K562 (cell line): ENCODE data around the gene MLH3. TPM values are rescaled to one million over a fixed set of nuclear protein-coding genes. Genes with fewer than 3 reads are reported as not detected.
A peak's percentile ranks its signal among the peaks of the same experiment; 100 is the strongest.

Source experiments
- CREBBP ChIP-seq: IDR thresholded peaks from one replicate; pipeline ENCODE4 v1.6.1; 2012; ENCODE audit warnings: low read depth, mild to moderate bottlenecking, control low read depth, inconsistent platforms, low read length
- CXXC5 ChIP-seq: fragments of 250-450 bp; sonication (Bioruptor Pico); IDR thresholded peaks from 2 replicates; pipeline ENCODE4 v1.8.0; 2022; ENCODE audit warnings: inconsistent platforms, mild to moderate bottlenecking, moderate library complexity
- ETV1 ChIP-seq: fragments of 450-650 bp; conservative IDR thresholded peaks from 2 replicates; pipeline ENCODE4 v1.6.1; 2016; ENCODE audit warnings: missing genetic modification characterization, control low read depth, low read depth, missing compliant biosample characterization
- ILF3 ChIP-seq: fragments of 450-650 bp; IDR thresholded peaks from 2 replicates; pipeline ENCODE4 v1.6.1; 2018; ENCODE audit warnings: antibody characterized with exemption, mild to moderate bottlenecking, moderate library complexity, borderline replicate concordance
- JUND ChIP-seq, 2 experiments: IDR thresholded peaks; 2 replicates in 1 of 2; 3 replicates in 1 of 2; pipeline ENCODE4 v1.6.1; 2011; ENCODE audit warnings: borderline replicate concordance in 2 of 2, low read depth in 2 of 2, low read length in 2 of 2, improper control_type of control experiment in 1 of 2, missing biosample characterization in 1 of 2, missing genetic modification characterization in 1 of 2, missing genetic modification reagents in 1 of 2
- KLF13 ChIP-seq: fragments of 450-650 bp; IDR thresholded peaks from 2 replicates; pipeline ENCODE4 v1.6.1; 2016; ENCODE audit warnings: missing genetic modification characterization, low read depth, mild to moderate bottlenecking, missing compliant biosample characterization, moderate library complexity, borderline replicate concordance
- MTA1 ChIP-seq: fragments of 450-650 bp; IDR thresholded peaks from 2 replicates; pipeline ENCODE4 v1.6.1; 2017; ENCODE audit warnings: borderline replicate concordance
- MYBL2 ChIP-seq, 2 experiments: fragments of 450-650 bp in 1 of 2; sonication (generic) in 1 of 2; formaldehyde crosslinking in 1 of 2; IDR thresholded peaks; 2 replicates each; pipeline versions ENCODE4 v1.6.1 to v1.8.1; 2017 to 2022; ENCODE audit warnings: borderline replicate concordance in 1 of 2, inconsistent platforms in 1 of 2, low read depth in 1 of 2, mild to moderate bottlenecking in 1 of 2, missing genetic modification reagents in 1 of 2, moderate library complexity in 1 of 2
- NCOA1 ChIP-seq: fragments of 450-650 bp; IDR thresholded peaks from 2 replicates; pipeline ENCODE4 v1.6.1; 2016; ENCODE audit warnings: low read depth
- NCOR1 ChIP-seq: fragments of 450-650 bp; IDR thresholded peaks from 2 replicates; pipeline ENCODE4 v1.6.1; 2016; ENCODE audit warnings: mild to moderate bottlenecking, moderate library complexity
- NFXL1 ChIP-seq: fragments of 450-650 bp; formaldehyde crosslinking; IDR thresholded peaks from 2 replicates; pipeline ENCODE4 v1.4.0; 2021; ENCODE audit warnings: mild to moderate bottlenecking
- PHB ChIP-seq: fragments of 250-450 bp; sonication (Bioruptor Pico); IDR thresholded peaks from 2 replicates; pipeline ENCODE4 v1.5.0; 2021
- POLR2A ChIP-seq: fragments of 450-650 bp; conservative IDR thresholded peaks from 2 replicates; pipeline ENCODE4 v1.6.1; 2016
- SMARCE1 ChIP-seq: fragments of 450-650 bp; IDR thresholded peaks from 2 replicates; pipeline ENCODE4 v1.7.1; 2016; ENCODE audit warnings: mild to moderate bottlenecking
- ZEB2 ChIP-seq: fragments of 450-650 bp; IDR thresholded peaks from 2 replicates; pipeline ENCODE4 v1.6.1; 2016
- ZKSCAN8 ChIP-seq: fragments of 200-800 bp; sonication (Bioruptor generic); IDR thresholded peaks from 2 replicates; pipeline ENCODE4 v1.6.1; 2016; ENCODE audit warnings: missing genetic modification characterization, missing compliant biosample characterization
- ZNF121 ChIP-seq: sonication (generic); formaldehyde crosslinking; conservative IDR thresholded peaks from 2 replicates; pipeline ENCODE4 v1.8.0; 2022; ENCODE audit warnings: missing genetic modification reagents
- ZNF347 ChIP-seq: fragments of 450-650 bp; formaldehyde crosslinking; IDR thresholded peaks from 2 replicates; pipeline ENCODE4 v1.4.0; 2020; ENCODE audit warnings: low read depth, mild to moderate bottlenecking, moderate library complexity
- polyA plus RNA-seq, 8 experiments: library from polyadenylated mRNA; depleted of rRNA in 4 of 8; stranded (reverse) in 5 of 8; unstranded in 3 of 8; fragments of >200 nt; fragmentation: Nextera tagmentation in 2 of 8; fragmentation: Illumina TruSeq in 1 of 8; extraction: Ambion mirVana in 2 of 8; extraction: Trizol in 1 of 8; gene quantifications; 2 replicates each; pipeline versions ENCODE4 v1.2.1 to v1.2.3, GENCODE V29; 2011 to 2014; ENCODE audit warnings: inconsistent platforms in 1 of 8, missing spikeins in 1 of 8
- total RNA-seq, 7 experiments: library from RNA; depleted of rRNA in 6 of 7; stranded (reverse); fragments of >200 nt in 6 of 7; fragmentation: Illumina TruSeq in 2 of 7; extraction: Trizol in 2 of 7; gene quantifications; 2 replicates each; pipeline versions ENCODE4 v1.2.1 to v1.2.3, GENCODE V29; 2011 to 2021; ENCODE audit warnings: low replicate concordance in 1 of 7
- TF ChIP-seq, protein P1 (sequence below): fragments of 450-650 bp; IDR thresholded peaks from 2 replicates; pipeline ENCODE4 v1.6.1; 2014; ENCODE audit warnings: low read depth, mild to moderate bottlenecking, moderate library complexity, borderline replicate concordance
- TF ChIP-seq, protein P2 (sequence below): fragments of 250-450 bp; sonication (Bioruptor Pico); IDR thresholded peaks from 2 replicates; pipeline ENCODE4 v1.5.0; 2021; ENCODE audit warnings: mild to moderate bottlenecking, borderline replicate concordance
- TF ChIP-seq, protein P3 (sequence below): sonication (generic); formaldehyde crosslinking; IDR thresholded peaks from 2 replicates; pipeline ENCODE4 v1.8.1; 2023; ENCODE audit warnings: mild to moderate bottlenecking, missing genetic modification reagents
- TF ChIP-seq, protein P4 (sequence below): fragments of 200-800 bp; sonication (Bioruptor generic); IDR thresholded peaks from 2 replicates; pipeline ENCODE4 v1.6.1; 2017; ENCODE audit warnings: missing genetic modification characterization, missing compliant biosample characterization

The MLH3 gene
- total and polyA plus RNA-seq, 9 of the 15 experiments (the other 6 are each of a cell fraction or from before 2014, with no cell fraction given): 5.9 to 15.3 (median 10.7) TPM

DNA sequence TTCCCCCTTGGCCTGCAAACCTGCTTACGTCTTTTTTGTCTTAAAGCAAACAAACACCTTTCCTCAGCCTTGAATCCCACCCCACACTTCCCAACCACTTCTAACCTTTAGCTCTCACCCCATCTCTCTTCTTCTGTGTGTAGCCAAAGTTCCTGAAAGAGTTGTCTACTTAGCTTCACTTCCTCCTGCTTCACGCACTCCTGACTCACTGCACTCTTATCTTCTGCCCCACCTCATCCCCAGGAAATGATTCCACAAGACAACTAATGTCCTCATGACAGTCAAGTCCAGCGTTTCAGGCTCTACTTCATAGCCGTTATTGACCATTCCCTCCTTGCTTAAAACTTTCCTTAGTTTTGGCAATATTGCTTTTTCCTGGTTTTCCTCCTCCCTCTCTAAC lies 26.2 kb downstream of the MLH3 start (continued):
- peak; percentile 87; the same call in 1 of the 2 replicates for TF ChIP-seq JUND (IDR thresholded peaks at IDR 0.05; ENCODE audit: borderline replicate concordance, low read depth, low read length)
- peak; percentile 82; the same call in 1 of the 3 replicates for TF ChIP-seq JUND (tag; IDR thresholded peaks at IDR 0.05; ENCODE audit: borderline replicate concordance, low read depth, low read length)
- TF ChIP-seq, protein P1, sequence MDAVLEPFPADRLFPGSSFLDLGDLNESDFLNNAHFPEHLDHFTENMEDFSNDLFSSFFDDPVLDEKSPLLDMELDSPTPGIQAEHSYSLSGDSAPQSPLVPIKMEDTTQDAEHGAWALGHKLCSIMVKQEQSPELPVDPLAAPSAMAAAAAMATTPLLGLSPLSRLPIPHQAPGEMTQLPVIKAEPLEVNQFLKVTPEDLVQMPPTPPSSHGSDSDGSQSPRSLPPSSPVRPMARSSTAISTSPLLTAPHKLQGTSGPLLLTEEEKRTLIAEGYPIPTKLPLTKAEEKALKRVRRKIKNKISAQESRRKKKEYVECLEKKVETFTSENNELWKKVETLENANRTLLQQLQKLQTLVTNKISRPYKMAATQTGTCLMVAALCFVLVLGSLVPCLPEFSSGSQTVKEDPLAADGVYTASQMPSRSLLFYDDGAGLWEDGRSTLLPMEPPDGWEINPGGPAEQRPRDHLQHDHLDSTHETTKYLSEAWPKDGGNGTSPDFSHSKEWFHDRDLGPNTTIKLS: no peak
- TF ChIP-seq, protein P2, sequence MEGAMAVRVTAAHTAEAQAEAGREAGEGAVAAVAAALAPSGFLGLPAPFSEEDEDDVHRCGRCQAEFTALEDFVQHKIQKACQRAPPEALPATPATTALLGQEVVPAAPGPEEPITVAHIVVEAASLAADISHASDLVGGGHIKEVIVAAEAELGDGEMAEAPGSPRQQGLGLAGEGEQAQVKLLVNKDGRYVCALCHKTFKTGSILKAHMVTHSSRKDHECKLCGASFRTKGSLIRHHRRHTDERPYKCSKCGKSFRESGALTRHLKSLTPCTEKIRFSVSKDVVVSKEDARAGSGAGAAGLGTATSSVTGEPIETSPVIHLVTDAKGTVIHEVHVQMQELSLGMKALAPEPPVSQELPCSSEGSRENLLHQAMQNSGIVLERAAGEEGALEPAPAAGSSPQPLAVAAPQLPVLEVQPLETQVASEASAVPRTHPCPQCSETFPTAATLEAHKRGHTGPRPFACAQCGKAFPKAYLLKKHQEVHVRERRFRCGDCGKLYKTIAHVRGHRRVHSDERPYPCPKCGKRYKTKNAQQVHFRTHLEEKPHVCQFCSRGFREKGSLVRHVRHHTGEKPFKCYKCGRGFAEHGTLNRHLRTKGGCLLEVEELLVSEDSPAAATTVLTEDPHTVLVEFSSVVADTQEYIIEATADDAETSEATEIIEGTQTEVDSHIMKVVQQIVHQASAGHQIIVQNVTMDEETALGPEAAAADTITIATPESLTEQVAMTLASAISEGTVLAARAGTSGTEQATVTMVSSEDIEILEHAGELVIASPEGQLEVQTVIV (CRISPR knock-in tag): no peak
- TF ChIP-seq KLF13 (tag): no peak
- TF ChIP-seq MTA1: peak; percentile 33; the same call in 1 of the 2 replicates
- TF ChIP-seq ZEB2: peak; percentile 72; the same call in 1 of the 2 replicates
- TF ChIP-seq, protein P3, sequence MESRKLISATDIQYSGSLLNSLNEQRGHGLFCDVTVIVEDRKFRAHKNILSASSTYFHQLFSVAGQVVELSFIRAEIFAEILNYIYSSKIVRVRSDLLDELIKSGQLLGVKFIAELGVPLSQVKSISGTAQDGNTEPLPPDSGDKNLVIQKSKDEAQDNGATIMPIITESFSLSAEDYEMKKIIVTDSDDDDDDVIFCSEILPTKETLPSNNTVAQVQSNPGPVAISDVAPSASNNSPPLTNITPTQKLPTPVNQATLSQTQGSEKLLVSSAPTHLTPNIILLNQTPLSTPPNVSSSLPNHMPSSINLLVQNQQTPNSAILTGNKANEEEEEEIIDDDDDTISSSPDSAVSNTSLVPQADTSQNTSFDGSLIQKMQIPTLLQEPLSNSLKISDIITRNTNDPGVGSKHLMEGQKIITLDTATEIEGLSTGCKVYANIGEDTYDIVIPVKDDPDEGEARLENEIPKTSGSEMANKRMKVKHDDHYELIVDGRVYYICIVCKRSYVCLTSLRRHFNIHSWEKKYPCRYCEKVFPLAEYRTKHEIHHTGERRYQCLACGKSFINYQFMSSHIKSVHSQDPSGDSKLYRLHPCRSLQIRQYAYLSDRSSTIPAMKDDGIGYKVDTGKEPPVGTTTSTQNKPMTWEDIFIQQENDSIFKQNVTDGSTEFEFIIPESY (CRISPR knock-in tag): no peak
- TF ChIP-seq NCOA1: peak; percentile 37; the same call in 1 of the 2 replicates
- TF ChIP-seq ZNF347 (CRISPR knock-in tag): no peak
- TF ChIP-seq ZKSCAN8 (CRISPR knock-in tag): no peak
- TF ChIP-seq NFXL1: no peak
- no peak for TF ChIP-seq ILF3
- no peak for TF ChIP-seq PHB (CRISPR knock-in tag)
- TF ChIP-seq, protein P4, sequence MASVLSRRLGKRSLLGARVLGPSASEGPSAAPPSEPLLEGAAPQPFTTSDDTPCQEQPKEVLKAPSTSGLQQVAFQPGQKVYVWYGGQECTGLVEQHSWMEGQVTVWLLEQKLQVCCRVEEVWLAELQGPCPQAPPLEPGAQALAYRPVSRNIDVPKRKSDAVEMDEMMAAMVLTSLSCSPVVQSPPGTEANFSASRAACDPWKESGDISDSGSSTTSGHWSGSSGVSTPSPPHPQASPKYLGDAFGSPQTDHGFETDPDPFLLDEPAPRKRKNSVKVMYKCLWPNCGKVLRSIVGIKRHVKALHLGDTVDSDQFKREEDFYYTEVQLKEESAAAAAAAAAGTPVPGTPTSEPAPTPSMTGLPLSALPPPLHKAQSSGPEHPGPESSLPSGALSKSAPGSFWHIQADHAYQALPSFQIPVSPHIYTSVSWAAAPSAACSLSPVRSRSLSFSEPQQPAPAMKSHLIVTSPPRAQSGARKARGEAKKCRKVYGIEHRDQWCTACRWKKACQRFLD (CRISPR knock-in tag): no peak
- TF ChIP-seq POLR2A: peak; percentile 33
- peak; percentile 82 for TF ChIP-seq ETV1 (tag)
- no peak for TF ChIP-seq CREBBP
- peak; percentile 90 for TF ChIP-seq SMARCE1
- TF ChIP-seq NCOR1: no peak
- no peak for TF ChIP-seq ZNF121 (CRISPR knock-in tag)
- TF ChIP-seq CXXC5 (CRISPR knock-in tag): peak; percentile 69
- no peak for TF ChIP-seq MYBL2 (IDR thresholded peaks at IDR 0.05; ENCODE audit: low read depth)
- no peak for TF ChIP-seq MYBL2 (CRISPR knock-in tag; IDR thresholded peaks at IDR 0.05; ENCODE audit: borderline replicate concordance)
